ENCODE measurements around the gene TOM1L2.
"Not testable (repeated sequence)": the region's sequence is repeated elsewhere in the genome, so short reads cannot be mapped to it uniquely, and the experiment has no call there.

Gene TOM1L2

DNA sequence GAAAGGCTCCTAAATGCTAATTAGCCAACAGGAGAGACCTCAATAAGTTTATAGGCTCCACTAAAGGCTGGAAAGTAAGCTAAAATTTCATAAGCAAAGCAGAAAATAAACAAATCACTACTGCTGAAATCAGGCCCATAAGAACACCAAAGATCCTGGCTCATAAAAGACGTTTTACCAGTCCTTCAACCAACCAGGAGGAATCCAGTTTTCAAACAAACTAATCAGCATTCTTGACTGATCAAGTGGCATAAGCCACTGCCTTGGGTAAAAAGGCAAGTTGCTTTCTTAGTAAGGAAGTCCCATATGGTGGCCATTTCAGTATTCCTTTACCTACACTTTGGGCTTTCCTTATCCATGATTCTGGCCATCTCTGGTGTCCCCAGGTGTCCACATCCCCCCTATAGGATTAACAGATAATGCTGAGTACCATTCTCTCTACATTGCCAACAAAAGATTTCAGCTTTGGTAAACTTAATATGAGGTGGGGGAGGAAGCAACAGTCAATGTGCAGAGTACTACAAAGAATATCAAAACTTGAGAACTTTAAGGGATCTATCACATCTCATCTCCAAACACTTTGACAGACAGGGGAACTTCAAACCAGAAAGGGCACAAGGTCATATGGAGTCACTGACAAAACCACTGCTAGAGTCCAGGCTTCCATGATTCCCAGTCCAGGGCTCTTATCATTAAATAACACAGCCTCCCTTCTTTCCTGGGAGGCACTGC, 1.3 kb downstream of the TOM1L2 start:
- no peak for DNase-seq

DNA sequence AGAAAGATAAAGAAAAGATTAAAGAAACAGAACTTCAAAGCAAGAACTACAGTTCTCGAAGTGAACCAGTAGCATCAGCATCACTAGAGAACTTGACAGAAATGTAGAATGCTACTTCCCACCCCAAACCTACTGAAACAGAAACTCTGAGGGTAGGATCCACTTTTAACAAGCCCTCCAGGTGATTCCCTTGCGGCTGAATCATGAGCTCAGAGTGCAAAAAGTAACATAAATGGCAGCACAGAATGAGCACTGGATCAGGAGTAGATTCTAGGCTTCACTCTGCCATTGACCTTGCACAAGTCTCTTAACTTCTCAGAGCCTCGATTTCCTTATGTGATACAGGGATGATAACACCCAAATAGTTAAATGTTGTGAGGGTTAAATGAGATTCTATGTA, 5.8 kb downstream of the TOM1L2 start:
- no peak for DNase-seq

DNA sequence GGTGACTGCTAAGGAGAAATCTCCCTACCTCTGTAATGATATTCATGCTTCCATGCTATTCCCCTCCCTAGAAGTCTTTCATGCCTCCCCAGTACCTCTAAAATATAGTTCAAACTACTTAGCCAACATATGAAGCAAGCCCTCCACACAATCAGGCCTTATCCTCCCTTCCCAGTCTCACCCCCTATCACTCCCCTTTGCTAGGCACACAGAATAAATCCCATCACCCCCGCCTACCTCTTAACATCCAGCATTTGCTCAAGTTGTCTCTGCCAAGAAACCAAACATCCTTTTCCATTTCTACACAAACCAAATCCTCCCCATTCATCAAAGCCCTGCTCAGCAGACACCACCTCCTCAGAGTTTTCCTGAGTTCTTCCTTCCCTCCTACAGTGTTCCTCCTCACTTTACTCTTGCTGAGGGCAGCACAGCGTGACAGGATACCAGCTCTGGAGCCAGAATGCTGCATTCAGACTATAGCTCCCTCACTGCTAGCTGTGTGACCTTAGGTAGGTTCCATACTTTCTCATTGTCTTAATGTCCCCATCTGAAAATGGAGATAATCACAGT, 7.0 kb downstream of the TOM1L2 start:
- DNase-seq, result no peak

DNA sequence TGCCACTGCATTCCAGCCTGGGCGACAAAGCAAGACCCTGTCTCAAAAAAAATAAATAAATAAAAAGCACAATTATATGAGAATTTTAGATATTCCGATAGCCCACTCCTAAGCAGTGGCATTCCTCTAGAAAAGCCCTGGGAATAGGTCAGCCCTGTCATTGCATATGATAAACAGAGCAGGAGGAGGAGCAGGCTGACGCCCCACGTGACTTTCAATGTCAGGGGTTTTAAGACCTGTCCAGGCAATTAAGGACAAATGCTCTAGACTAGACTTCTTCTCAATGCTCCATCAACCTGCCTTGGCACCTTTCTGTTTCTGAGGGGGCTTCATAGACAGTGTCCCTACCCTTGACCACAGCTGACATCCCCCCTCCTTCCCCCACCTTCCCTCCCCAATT, 7.5 kb downstream of the TOM1L2 start:
- no peak for DNase-seq

DNA sequence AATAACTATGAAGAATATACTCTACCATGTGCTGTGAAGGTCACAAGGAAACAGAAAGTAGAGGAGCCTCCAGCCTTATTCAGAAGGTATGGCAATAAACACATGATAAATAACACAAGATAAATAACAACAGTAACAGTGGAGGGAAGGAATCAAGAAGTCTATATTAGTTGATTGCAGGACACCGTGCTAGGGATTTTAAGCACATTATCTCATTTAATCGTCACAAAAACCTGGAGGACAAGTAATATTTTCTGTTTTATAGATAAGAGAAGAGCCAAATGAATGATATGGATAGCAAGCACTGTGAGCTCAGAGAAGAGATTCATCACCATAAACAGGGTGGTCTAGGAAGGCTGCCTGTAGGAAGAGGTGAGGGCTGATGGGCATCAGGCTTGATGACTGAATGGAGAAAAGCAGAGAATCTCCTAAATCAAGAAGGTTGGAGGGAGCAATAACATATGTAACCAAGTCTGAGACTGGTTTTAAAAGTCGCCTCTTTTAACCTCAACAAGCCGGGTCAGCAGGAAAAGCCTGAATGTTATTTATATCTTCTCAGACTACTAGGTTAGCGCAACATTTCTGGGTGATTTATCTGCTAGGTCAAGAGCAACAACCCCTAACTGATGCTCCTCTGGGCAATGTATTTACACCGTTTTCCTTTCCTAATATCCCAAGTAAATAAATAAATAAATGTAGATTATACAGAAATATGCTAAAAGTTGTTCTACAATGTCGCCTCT, 8.3 kb downstream of the TOM1L2 start:
- no peak for DNase-seq

DNA sequence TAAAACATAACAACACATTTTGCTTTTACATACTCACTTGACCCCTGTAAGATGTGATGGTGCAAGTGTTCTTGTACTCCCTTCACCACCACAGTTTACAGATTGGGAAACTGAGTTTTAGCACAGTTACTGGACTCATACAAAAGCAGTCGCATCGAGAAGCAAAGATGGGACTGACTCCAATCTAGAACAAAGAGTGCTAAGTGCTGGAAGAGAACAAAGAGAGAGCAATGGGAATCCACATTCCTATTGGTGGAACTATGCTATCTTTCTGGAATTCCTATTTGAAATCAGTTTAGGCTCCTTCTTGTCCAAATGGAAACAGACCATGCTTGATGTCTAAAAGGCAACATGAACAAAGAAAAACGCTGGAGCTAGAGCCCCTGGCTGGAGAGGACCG, 9.1 kb downstream of the TOM1L2 start:
- DNase-seq, result no peak

DNA sequence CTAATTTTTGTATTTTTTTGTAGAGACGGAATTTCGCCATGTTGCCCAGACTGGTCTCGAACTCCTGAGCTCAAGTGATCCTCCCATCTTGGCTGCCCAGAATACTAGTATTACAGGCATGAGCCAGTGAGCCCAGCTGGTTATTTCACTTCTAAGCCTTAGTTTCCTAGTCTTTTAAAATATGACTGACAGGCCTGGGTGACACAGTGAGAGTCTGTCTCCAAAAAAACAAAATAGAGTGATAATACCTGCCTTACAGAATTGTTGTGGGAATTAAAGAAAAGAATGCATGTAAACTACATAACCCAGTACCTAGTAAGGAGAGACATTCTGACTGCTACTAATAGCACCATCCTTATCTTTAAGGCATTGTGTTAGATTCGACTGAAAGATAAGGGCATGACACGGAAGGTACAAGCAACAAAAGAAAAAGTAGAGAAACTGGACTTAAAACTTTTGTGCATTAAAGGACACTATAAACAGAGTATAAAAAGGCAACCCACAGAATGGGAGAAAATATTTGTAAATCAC, 11.6 kb downstream of the TOM1L2 start:
- no peak for DNase-seq

DNA sequence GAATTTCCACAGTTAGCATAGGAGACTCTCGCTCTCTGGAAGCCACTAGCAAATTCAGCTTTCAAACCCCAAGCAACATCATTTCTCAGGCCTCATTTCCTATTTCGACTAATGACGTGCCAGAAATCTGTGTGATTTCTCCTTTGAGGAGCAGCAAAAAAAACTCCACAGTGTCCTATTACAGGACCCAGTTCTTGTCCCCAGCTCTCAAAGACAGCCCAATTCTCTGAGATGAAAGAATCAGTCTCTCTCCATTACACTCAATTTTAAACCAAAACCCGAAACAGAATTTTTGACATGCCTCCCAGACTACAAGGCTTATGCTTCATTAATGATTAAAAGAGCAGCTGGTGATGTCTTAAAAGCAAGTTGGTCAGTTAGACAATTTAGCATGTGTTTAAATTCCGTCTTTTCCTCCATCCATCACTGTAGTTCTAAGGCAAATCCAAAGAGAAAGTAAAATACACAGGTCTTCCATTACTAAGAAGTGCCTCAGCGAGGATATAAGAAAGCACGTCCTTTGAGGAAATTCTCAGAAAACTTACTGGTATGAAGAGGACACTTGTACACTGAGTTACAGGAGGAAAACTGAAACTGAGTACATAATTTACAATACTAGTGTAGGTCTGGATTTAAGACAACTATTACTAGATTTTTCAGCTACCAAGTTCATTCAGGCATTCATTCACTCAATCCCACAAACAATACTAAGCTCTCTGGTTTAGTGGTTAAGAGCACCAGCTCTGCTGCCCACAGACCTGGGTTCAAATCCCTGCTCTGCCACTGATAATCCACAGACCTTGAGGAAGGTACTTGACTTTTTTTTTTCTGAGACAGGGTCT, 12.5 kb downstream of the TOM1L2 start:
- no peak for DNase-seq

DNA sequence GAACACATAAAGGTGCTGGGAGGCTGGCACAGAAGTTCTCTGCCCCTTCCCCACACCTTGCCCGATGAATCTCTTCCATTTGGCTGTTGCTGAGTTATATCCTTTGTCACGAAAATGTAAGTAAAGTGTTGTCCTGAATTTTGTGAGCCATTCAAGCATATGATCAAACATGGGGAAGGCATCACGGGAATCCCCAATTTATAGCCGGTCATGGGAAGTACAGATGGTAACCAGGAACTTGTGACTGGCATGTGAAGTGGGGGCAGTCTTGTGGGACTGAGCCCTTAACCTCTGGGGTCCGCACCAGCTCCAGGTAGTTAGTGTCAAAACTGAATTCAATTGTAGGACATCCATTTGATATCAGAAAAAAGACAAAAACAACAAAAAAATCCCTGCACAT, 13.2 kb downstream of the TOM1L2 start:
- no peak for DNase-seq

DNA sequence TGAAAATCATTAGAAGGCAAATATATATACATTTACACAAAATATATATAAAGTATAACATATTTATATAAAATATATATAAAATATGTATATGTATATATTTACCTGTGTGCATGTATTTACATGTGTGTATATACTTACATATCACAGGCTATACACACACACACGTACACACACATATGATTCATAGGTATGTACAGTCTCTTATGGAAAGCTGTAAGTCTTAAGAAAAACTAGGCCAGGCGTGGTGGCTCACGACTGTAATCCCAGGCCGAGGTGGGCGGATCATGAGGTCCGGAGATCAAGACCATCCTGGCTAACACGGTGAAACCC, 14.7 kb downstream of the TOM1L2 start:
- no peak for DNase-seq

DNA sequence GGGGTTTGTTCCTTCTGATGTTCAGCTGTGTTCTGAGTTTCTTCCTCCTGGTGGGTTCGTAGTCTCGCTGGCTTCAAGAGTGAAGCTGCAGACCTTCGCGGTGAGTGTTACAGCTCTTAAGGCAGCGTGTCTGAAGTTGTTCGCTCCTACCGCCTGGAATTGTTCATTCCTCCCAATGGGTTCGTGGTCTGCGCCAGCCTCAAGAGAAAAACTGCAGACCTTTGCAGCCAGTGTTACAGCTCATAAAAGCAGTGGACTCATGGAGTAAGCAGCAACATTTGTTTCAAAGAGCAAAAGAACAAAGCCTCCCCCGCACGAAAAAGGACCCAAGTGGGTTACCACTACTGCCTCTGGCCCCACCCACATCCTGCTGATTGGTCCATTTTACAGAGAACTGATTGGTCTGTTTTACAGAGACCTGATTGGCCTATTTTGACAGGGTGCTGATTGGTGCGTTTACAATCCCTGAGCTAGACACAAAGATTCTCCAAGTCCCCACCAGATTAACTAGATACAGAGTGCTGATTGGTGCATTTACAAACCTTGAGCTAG, 16.3 kb downstream of the TOM1L2 start:
- not testable (repeated sequence) for DNase-seq

DNA sequence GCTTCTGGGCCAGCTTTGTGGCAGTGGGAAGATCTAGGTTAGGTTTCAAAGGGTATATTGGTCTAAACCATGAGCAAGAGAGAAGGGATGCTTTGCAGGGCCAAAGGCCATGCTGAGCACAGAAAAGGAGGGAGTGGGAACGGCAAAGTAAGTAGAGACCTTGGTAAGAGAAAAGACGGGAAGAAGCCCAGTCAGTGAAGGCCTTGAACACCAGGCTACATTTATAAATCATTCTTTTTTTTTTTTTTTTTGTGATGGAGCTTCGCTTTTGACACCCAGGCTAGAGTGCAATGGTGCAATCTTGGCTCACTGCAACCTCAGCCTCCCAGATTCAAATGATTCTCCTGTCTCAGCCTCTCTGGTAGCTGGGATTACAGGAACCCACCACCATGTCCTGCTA, 18.1 kb downstream of the TOM1L2 start:
- no peak for DNase-seq

DNA sequence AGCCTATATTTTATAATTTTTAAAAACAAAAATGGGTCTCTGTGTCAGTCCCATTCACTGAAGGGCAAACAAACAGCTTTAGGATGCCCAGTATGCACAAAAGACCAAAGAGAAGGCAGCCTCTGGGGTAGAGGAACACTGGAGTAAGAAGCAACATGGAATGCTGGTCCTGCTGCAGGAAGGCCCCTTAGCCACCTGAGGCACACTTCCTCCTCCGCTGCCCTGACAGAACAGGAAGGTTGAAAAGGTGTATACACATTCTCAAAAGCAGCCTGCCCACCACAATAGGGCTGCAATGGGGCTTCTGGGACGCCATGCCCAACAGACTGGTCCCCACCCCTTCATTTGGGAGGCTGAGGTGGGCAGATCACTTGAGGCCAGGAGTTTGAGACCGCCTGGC, 19.5 kb downstream of the TOM1L2 start:
- no peak for DNase-seq

DNA sequence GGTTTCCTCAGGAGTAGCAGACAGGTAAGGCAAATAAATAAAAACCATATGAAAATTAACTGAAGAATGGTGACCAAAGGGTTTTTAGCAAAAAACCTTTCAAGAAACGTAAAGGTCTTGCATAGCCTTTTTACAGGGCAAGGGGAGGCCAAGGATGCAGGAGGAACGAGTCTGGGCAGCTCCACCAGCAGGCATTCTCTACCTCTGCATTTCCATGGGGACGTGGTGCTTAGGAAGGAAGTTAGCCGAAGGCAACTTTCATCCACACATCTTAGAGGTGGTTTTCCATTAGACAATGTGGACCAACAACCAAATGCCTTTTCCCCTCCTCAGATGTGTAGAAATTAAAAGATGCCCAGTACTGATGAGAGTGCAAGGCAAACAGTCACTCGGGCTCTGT, 20.7 kb downstream of the TOM1L2 start:
- DNase-seq, result no peak

DNA sequence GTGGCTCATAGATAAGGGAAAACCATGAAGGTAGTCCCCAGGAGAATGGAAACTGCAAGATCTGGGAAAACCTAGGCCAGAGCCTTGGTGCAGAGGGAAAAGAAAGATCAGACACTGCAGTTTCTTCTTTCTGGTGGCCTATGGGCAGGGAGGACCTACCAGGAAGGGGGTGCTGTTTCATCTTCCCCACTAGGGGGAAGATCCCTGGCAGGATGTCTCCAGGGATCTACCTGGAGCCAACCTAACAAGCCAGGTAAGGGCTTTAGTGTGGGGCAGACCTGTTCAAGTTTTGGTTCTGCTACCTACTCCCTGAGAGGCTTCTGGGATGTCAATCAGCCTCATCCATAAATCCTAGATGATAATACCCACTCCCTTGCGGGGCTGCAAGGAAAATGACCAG, 21.4 kb downstream of the TOM1L2 start:
- no peak for DNase-seq

DNA sequence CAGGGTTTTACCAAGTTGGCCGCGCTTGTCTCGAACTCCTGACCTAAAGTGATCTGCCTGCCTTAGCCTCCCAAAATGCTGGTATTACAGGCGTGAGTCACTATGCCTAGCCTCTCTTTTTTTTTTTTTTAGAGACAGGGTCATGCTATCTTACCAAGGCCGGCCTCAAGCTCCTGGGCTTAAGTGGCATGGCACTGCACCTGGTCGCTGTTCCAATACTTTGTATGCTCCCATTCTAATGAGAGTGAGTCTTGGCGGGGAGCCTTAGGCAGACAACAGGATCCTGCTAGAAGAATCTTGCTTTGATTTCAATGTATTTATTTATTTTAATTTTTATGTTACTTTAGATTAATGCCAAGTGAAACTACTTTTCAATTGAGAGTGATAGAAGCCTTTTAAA, 21.9 kb downstream of the TOM1L2 start:
- DNase-seq, result no peak

DNA sequence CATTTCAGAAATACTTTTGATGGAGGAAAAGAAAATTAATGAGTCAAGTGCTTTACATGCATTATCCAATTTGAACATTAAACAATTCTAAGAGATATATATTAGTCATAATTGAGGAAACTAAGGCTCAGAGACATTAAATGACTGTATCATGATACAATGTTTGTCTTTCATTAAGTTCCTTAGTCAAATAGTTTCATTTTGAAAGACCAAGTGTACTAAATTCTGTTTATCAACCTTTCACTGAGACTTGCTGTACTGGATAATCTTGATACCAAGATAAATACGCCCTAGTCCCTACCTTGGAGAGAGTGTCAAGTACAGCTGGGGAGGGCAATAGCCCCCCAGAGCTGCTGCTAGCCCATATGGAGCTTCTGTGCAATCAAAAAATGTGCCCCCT, 24.2 kb downstream of the TOM1L2 start:
- DNase-seq, result no peak

DNA sequence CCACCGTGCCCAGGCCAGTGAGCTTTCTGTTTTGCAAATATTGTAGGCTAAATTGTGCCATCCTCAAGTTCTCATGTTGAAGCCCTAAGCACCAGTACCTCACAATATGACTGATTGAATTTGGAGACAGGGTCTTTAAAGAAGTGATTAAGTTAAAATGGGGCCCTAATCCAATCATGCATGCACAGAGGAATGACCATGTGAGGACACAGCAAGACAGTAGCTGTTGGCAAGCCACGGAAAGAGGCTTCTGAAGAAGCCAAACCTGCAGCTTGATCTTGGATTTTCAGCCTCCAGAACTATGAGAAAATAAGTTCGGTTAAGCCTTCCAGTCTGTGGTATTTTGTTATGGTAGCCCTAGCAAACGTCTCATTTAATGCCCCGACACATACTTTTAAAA, 24.9 kb downstream of the TOM1L2 start:
- DNase-seq, result no peak

DNA sequence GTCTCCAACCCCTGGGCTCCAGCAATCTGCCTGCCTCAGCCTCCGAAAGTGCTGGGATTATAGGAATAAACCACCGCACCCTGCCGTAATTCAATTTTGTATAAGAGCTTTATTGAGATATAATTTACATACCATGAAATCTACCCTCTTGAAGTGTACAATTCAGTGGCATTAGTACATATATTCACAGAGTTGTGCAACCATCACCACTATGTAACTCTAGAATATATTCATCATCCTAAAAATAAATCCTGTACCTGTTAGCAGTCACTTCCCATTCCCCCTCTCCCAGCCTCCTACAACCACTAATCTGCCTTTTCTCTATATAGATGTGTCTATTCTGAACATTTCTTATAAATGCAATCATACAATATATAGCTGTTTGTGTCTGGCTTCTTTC, 26.1 kb downstream of the TOM1L2 start:
- DNase-seq, result no peak

DNA sequence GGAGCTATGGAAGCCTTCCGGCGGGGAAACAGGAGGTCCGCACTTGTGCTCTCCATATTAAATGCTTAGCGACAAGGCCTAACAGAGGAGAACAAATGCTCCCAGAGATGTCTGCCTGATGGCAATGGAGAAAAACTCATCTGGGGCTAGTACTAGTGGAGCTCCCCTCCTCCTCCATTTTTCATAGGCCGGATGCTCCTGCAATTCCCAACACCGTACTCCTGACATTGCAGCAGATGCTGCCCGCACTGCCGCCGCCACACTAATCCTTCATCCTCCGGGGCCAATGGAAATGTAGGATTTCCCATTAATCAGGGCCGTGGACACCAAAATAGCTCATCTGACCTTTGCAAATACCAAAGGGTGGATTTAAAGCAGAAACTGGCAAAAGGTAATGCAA, 27.5 kb downstream of the TOM1L2 start:
- no peak for DNase-seq

DNA sequence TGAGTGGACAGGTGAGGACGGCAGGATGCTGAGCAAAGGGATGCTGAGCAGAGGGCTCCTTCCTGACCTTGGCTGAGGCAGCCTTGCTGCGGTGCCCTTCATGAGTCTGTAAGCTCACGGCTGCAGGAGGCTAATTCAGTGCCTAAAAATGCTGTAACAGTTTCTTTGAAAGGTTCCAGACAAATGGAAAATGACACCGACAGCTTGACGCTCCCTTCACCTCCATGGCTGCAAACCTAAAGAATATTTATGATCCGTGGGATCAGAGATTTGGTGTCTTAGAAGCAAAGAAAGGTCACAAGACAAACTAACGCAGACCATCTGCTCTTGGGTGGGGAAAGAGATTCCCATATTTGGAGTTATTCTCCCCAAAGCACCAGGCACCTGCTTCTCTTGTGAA, 28.0 kb downstream of the TOM1L2 start:
- DNase-seq, result no peak

DNA sequence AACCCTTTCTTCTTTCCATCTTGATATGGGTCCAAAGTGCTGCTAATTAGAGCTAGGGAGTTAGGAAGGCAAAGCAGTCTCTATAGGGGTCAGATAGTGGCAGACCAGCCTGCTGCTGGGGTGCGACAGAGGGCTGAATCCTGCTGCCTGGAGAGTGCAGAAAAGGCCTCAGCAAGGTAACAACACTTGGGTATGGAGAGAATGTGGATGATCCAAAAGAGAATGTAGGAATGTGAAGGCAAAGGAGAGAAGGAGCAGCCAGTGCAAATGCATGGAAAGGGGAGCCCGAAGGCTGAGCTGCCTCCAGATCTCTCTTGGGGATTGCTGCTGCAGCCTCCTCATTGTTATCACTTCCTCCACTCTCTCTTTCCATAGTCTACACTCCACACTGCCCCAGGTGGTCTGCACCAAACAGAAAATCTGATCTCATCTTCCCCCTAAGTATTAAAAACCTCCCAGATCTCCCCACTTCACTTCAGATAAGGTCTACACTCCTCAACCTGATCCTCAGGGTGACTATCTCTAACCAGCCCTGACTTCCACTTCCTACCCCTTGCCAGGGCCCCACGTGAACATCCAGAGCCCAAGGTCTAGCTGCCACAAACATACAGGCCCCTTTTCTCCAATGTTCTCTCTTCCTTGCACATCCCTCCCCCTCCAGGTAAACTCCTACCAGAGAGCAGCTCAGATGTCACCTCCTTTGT, 28.8 kb downstream of the TOM1L2 start:
- no peak for DNase-seq

Data from CD4-positive, alpha-beta T cell treated with Interleukin-15 for 1 hour (primary cell).